B cell (primary cell): ENCODE data around the gene CLEC4G. TPM values are rescaled to one million over a fixed set of nuclear protein-coding genes. Genes with fewer than 3 reads are reported as not detected.

Source experiments
- ATAC-seq: fragments of 200-7000 bp; cut with Tn5 transposase; one replicate; pipeline ENCODE4 v1.10.0; 2021; ENCODE audit warnings: low read depth, mild to moderate bottlenecking, moderate number of reproducible peaks, moderate library complexity
- CTCF ChIA-PET: fragments of 350-600 bp; sonication (Branson Sonifier 250); formaldehyde crosslinking; loops from one replicate; lab custom pipeline; 2021; ENCODE audit warnings: antibody characterized with exemption, inconsistent platforms; lab: Charles Lee
- POLR2A ChIA-PET: fragments of 350-600 bp; sonication (Branson Sonifier 250); formaldehyde crosslinking; loops from one replicate; lab custom pipeline; 2021; ENCODE audit warnings: antibody characterized with exemption; lab: Charles Lee
- DNase-seq: peaks from one replicate; pipeline ENCODE4 v3.0.0; 2013
- H2AFZ ChIP-seq: 2 replicates; pipeline ENCODE4 v1.6.1; 2012; ENCODE audit warnings: mild to moderate bottlenecking, low read depth, low read length; ENCODE audit not compliant: insufficient read depth, poor library complexity, severe bottlenecking
- H3K27ac ChIP-seq, 2 donors: 1 replicate in 1 of 2; 2 replicates in 1 of 2; pipeline ENCODE4 v1.5.1; 2012 to 2013; ENCODE audit warnings: low read length in 2 of 2, mild to moderate bottlenecking in 2 of 2, moderate library complexity in 1 of 2
- H3K27me3 ChIP-seq, 4 experiments: fragments of 200-600 bp in 1 of 4; sonication (generic) in 1 of 4; replicated peaks in 1 of 4; 1 replicate in 2 of 4; 2 replicates in 2 of 4; pipeline versions ENCODE4 v1.6.1 to v1.7.0; 2013 to 2016; ENCODE audit warnings: low read length in 3 of 4, mild to moderate bottlenecking in 2 of 4, mixed read lengths in 1 of 4, moderate library complexity in 1 of 4; ENCODE audit not compliant: insufficient read depth in 4 of 4, control insufficient read depth in 3 of 4; ENCODE audit errors: control extremely low read depth in 1 of 4
- H3K36me3 ChIP-seq, 2 experiments: replicated peaks in 1 of 2; 1 replicate in 1 of 2; 2 replicates in 1 of 2; pipeline versions ENCODE4 v1.6.1 to v1.7.1; 2013; ENCODE audit warnings: low read length in 1 of 2; ENCODE audit not compliant: insufficient read depth in 2 of 2, control insufficient read depth in 1 of 2; ENCODE audit errors: control extremely low read depth in 1 of 2, extremely low read depth in 1 of 2
- H3K4me1 ChIP-seq, 2 donors: fragments of 200-600 bp in 1 of 2; sonication (generic) in 1 of 2; 1 replicate in 1 of 2; 2 replicates in 1 of 2; pipeline versions ENCODE4 v1.5.1 to v1.6.1; 2013 to 2017; ENCODE audit warnings: low read length in 2 of 2; ENCODE audit not compliant: control insufficient read depth in 2 of 2, insufficient read depth in 2 of 2
- H3K4me2 ChIP-seq: replicated peaks from 2 replicates; pipeline ENCODE3; 2012; ENCODE audit warnings: mild to moderate bottlenecking, low read depth, low read length; ENCODE audit not compliant: poor library complexity, severe bottlenecking
- H3K4me3 ChIP-seq, 5 experiments: fragments of 200-600 bp in 1 of 5; sonication (generic) in 1 of 5; 1 replicate in 3 of 5; 2 replicates in 2 of 5; pipeline versions ENCODE4 v1.5.1 to v1.7.0; 2011 to 2016; ENCODE audit warnings: low read length in 4 of 5, mild to moderate bottlenecking in 4 of 5, low read depth in 2 of 5, control low read depth in 1 of 5, moderate library complexity in 1 of 5; ENCODE audit not compliant: insufficient read depth in 1 of 5; ENCODE audit errors: control extremely low read depth in 1 of 5, extremely low read depth in 1 of 5
- H3K79me2 ChIP-seq: fragments of 200-600 bp; sonication (generic); one replicate; pipeline ENCODE4 v1.6.0; 2016; ENCODE audit warnings: low read length; ENCODE audit not compliant: control insufficient read depth, insufficient read depth
- H3K9ac ChIP-seq: fragments of 200-600 bp; sonication (generic); 2 replicates; pipeline ENCODE4 v1.6.1; 2017; ENCODE audit warnings: mild to moderate bottlenecking, low read length, moderate library complexity
- H3K9me3 ChIP-seq, 3 donors: one replicate each; pipeline versions ENCODE4 v1.6.1 to v1.7.1; 2013; ENCODE audit warnings: low read length in 2 of 3; ENCODE audit not compliant: control insufficient read depth in 2 of 3, insufficient read depth in 1 of 3; ENCODE audit errors: control extremely low read depth in 1 of 3
- H4K20me1 ChIP-seq: 2 replicates; pipeline ENCODE4 v1.6.0; 2012; ENCODE audit warnings: mild to moderate bottlenecking, low read length; ENCODE audit not compliant: insufficient read depth, control insufficient read depth, poor library complexity, severe bottlenecking
- H3K27ac Mint-ChIP-seq: one replicate; pipeline ENCODE4 v1.8.0; 2021; ENCODE audit warnings: mixed read lengths
- H3K27me3 Mint-ChIP-seq: one replicate; pipeline ENCODE4 v1.8.0; 2021; ENCODE audit warnings: mixed read lengths
- H3K4me1 Mint-ChIP-seq: one replicate; pipeline ENCODE4 v1.8.0; 2021; ENCODE audit warnings: mixed read lengths
- H3K4me3 Mint-ChIP-seq: one replicate; pipeline ENCODE4 v1.8.0; 2021; ENCODE audit warnings: mixed read lengths
- H3K9me3 Mint-ChIP-seq: one replicate; pipeline ENCODE4 v1.8.0; 2022; ENCODE audit warnings: mixed read lengths; ENCODE audit not compliant: insufficient read depth
- EZH2 ChIP-seq: IDR thresholded peaks from 2 replicates; pipeline ENCODE4 v1.6.1; 2012; ENCODE audit warnings: borderline replicate concordance, low read depth, mild to moderate bottlenecking, moderate library complexity, low read length; ENCODE audit not compliant: insufficient read depth, poor library complexity, severe bottlenecking
- WGBS: methylation state at CpG from one replicate; pipeline ENCODE4 v1.1.5; 2013; ENCODE audit warnings: missing lambda C conversion rate; ENCODE audit not compliant: insufficient coverage; 5-methylcytosine and 5-hydroxymethylcytosine counted together
- intact Hi-C: fragments of 100-400 bp; cut with micrococcal nuclease; formaldehyde crosslinking; loops from one replicate; pipeline ENCODE4 v1.10.0; 2022
- polyA plus RNA-seq: library from polyadenylated mRNA; depleted of rRNA; stranded (reverse); fragments of >200 nt; gene quantifications from 2 replicates; pipeline ENCODE4 v1.2.3, GENCODE V29; 2012
- total RNA-seq, 2 donors: library from RNA; stranded (reverse); fragments of 120-200 nt in 1 of 2; gene quantifications; 1 replicate in 1 of 2; 2 replicates in 1 of 2; pipeline versions ENCODE4 v1.2.3 to v1.2.4, GENCODE V29; 2013 to 2022
- TF ChIP-seq, protein P1 (sequence below): fragments of 200-600 bp; IDR thresholded peaks from one replicate; pipeline ENCODE4 v1.8.0; 2022; ENCODE audit warnings: antibody characterized with exemption, mild to moderate bottlenecking

The CLEC4G gene
- total and polyA plus RNA-seq, 2 donors (not counting 1 experiment from before 2014, with no cell fraction given): 1.3 TPM; not detected in 1

DNA sequence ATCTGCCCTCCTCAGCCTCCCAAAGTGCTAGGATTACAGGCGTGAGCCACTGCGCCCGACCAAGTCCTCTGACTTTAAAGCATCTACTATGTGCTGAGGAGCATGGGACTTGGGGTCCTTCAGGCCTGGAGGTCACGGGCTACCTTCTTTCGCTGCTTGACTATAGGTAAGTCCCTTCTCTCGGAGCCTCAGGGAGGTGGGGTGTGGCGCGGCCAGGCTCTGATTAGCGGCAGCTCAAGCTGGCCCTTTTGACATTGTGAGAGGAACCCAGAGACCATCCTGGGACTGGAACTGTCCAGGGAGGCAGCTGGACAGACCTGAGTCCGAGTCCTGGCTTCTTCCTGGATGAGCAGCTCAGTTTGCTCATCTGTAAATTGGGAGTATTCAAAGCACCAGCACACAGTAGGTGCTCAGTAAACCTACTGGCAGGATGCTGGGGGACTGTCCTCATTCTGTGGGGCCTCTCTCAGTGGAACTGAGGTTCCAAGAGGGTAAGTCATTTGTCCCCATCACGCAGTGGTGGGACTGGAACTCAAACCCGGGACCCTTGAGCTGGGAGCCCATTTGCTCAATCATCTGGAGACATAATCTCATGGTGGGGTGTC is 30.8 kb downstream of the CLEC4G start:
- peaks cover 90% of the 10 kb centered on the region for H3K79me2 ChIP-seq
- H3K4me3 ChIP-seq: peak overlapping the region; percentile 9 to 77 (median 72)
- no peaks in the 10 kb centered on the region for H3K27me3 ChIP-seq
- intact Hi-C loops: loop anchor here (10.0 kb wide), 1 partner anchor 356 kb away; the partner anchor contains the start of gene ARHGEF18
- H3K9me3 Mint-ChIP-seq: no peaks in the 10 kb centered on the region
- H3K4me1 ChIP-seq: peaks cover 87 to 97% of the 10 kb centered on the region in 2 donors
- H3K4me3 Mint-ChIP-seq: peak overlapping the region; percentile 89
- H3K36me3 ChIP-seq: peaks cover 0 to 30% of the 10 kb centered on the region in 2 experiments
- peaks cover 85% of the 10 kb centered on the region for H3K4me1 Mint-ChIP-seq
- peak overlapping the region; percentile 59 for H3K9ac ChIP-seq
- peak overlapping the region; percentile 100 for H3K27ac Mint-ChIP-seq
- peak overlapping the region; percentile 95 to 98 for H3K27ac ChIP-seq
- peaks cover 0 to 6% (median 0%) of the 10 kb centered on the region in 3 donors for H3K9me3 ChIP-seq
- ChIA-PET POLR2A (interaction anchor here (0.5 to 2.6 kb wide), 7 partner anchors 10 to 112 kb away, joined by 3 to 15 read pairs (median 5); partner anchors contain the start of gene TRAPPC5), CTCF (interaction anchor here (0.6 to 8.3 kb wide), 4 partner anchors 12 to 111 kb away, joined by 3 to 58 read pairs (median 30); partner anchors contain the start of gene TRAPPC5)
- ATAC-seq (no peak), DNase-seq (no peak)
- H3K4me2 ChIP-seq: peak overlapping the region; percentile 72
- TF ChIP-seq, protein P1, sequence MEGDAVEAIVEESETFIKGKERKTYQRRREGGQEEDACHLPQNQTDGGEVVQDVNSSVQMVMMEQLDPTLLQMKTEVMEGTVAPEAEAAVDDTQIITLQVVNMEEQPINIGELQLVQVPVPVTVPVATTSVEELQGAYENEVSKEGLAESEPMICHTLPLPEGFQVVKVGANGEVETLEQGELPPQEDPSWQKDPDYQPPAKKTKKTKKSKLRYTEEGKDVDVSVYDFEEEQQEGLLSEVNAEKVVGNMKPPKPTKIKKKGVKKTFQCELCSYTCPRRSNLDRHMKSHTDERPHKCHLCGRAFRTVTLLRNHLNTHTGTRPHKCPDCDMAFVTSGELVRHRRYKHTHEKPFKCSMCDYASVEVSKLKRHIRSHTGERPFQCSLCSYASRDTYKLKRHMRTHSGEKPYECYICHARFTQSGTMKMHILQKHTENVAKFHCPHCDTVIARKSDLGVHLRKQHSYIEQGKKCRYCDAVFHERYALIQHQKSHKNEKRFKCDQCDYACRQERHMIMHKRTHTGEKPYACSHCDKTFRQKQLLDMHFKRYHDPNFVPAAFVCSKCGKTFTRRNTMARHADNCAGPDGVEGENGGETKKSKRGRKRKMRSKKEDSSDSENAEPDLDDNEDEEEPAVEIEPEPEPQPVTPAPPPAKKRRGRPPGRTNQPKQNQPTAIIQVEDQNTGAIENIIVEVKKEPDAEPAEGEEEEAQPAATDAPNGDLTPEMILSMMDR: no peak
- no peak for TF ChIP-seq EZH2
- H4K20me1 ChIP-seq: no peaks in the 10 kb centered on the region
- WGBS: 78% methylated on average over 11 of the region's 12 CpGs
- H2AFZ ChIP-seq: no peak overlapping the region
- H3K27me3 Mint-ChIP-seq: no peaks in the 10 kb centered on the region
